ENCODE data around the gene SLC2A5.

Gene SLC2A5

DNA sequence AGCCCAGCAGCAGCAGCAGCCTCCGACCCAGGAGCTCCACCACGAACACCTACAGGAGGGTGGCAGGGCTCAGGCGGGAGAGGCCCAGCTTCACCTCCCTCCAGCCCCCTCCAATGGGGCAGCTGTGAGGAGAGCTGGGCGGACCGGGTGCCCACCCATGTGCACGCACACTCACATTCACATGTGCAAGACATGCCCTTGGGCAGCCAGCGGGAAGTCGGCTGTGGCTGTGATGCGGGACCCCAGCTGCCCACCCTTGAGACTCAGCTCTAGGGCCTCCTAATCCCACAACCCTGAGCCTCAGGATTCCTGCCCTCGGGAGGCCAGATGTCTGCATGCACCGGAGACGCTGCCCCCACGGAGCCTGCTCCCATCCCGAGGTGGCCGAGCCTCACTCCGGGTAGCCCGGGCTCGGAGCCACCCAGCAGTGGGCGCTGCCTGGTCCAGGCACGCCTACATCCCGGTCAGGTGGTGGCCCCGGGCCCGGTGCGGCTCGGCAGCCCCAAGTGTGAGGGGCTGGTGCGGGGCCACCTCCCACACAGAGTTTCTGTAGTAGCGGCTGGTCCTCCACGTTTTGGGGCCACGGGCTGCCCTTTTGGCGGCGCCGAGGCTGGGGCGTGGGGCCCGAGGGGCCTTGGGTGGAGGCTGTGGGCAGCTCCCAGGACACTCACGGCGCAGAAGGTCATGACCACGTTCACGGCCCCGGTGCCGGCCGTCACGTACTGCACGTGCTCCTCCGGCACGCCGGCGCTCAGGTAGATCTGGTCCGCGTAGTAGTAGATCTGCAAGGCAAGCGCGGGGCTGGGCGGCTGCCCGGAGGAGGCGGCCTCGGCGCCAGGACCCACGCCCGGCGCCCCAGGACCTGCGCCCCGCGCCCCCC, 30.3 kb downstream of the SLC2A5 start:
- H3K4me3 ChIP-seq (ENCODE audit: low read length), result no peak overlapping the region
- no peaks in the 10 kb centered on the region for H4K20me1 ChIP-seq (ENCODE audit: insufficient read depth, low read length)
- no peaks in the 10 kb centered on the region for H3K27me3 ChIP-seq (ENCODE audit: low read depth, low read length)
- H3K79me2 ChIP-seq (ENCODE audit: low read length), result no peaks in the 10 kb centered on the region
- peaks cover 15% of the 10 kb centered on the region for H3K4me1 ChIP-seq (ENCODE audit: low read length)
- no peak overlapping the region for H3K4me2 ChIP-seq (ENCODE audit: low read length)
- H3K9ac ChIP-seq (ENCODE audit: low read length), result no peak overlapping the region
- no peak for TF ChIP-seq EZH2phosphoT487 (IDR thresholded peaks at IDR 0.05; ENCODE audit: low read depth)
- TF ChIP-seq, protein P1, sequence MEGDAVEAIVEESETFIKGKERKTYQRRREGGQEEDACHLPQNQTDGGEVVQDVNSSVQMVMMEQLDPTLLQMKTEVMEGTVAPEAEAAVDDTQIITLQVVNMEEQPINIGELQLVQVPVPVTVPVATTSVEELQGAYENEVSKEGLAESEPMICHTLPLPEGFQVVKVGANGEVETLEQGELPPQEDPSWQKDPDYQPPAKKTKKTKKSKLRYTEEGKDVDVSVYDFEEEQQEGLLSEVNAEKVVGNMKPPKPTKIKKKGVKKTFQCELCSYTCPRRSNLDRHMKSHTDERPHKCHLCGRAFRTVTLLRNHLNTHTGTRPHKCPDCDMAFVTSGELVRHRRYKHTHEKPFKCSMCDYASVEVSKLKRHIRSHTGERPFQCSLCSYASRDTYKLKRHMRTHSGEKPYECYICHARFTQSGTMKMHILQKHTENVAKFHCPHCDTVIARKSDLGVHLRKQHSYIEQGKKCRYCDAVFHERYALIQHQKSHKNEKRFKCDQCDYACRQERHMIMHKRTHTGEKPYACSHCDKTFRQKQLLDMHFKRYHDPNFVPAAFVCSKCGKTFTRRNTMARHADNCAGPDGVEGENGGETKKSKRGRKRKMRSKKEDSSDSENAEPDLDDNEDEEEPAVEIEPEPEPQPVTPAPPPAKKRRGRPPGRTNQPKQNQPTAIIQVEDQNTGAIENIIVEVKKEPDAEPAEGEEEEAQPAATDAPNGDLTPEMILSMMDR (IDR thresholded peaks at IDR 0.05; ENCODE audit: low read depth, low read length), result no peak
- no peaks in the 10 kb centered on the region for H3K36me3 ChIP-seq (replicated peaks; ENCODE audit: low read depth, low read length)
- H3K27ac ChIP-seq (ENCODE audit: low read length), result no peak overlapping the region
- H3K9me3 ChIP-seq (ENCODE audit: insufficient read depth, low read length), result no peaks in the 10 kb centered on the region
- H2AFZ ChIP-seq (ENCODE audit: low read depth, low read length), result no peak overlapping the region

DNA sequence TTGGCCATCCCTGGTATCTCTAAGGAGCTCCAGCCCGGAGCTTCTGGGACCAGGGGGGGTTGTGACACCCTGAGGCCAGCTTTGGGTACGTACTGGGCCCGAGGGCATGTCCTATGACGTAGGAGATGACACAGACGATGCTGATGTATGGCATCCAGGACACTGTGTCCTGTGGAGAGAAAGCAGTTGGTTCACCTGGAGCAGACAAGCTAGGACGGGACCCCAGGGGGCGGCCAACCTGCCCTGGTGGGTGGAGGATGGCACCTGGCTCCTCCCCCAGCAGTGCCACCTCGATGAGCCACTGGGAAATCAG, 31.1 kb downstream of the SLC2A5 start:
- H3K27ac ChIP-seq (ENCODE audit: low read length), result no peak overlapping the region
- H3K36me3 ChIP-seq (replicated peaks; ENCODE audit: low read depth, low read length), result no peaks in the 10 kb centered on the region
- no peak overlapping the region for H2AFZ ChIP-seq (ENCODE audit: low read depth, low read length)
- no peaks in the 10 kb centered on the region for H3K27me3 ChIP-seq (ENCODE audit: low read depth, low read length)
- peaks cover 15% of the 10 kb centered on the region for H3K4me1 ChIP-seq (ENCODE audit: low read length)
- no peaks in the 10 kb centered on the region for H3K9me3 ChIP-seq (ENCODE audit: insufficient read depth, low read length)
- H3K79me2 ChIP-seq (ENCODE audit: low read length), result no peaks in the 10 kb centered on the region
- no peak overlapping the region for H3K9ac ChIP-seq (ENCODE audit: low read length)
- TF ChIP-seq EZH2phosphoT487 (IDR thresholded peaks at IDR 0.05; ENCODE audit: low read depth), result no peak
- TF ChIP-seq, protein P1 (IDR thresholded peaks at IDR 0.05; ENCODE audit: low read depth, low read length), result no peak
- H4K20me1 ChIP-seq (ENCODE audit: insufficient read depth, low read length), result no peaks in the 10 kb centered on the region
- no peak overlapping the region for H3K4me2 ChIP-seq (ENCODE audit: low read length)
- no peak overlapping the region for H3K4me3 ChIP-seq (ENCODE audit: low read length)

DNA sequence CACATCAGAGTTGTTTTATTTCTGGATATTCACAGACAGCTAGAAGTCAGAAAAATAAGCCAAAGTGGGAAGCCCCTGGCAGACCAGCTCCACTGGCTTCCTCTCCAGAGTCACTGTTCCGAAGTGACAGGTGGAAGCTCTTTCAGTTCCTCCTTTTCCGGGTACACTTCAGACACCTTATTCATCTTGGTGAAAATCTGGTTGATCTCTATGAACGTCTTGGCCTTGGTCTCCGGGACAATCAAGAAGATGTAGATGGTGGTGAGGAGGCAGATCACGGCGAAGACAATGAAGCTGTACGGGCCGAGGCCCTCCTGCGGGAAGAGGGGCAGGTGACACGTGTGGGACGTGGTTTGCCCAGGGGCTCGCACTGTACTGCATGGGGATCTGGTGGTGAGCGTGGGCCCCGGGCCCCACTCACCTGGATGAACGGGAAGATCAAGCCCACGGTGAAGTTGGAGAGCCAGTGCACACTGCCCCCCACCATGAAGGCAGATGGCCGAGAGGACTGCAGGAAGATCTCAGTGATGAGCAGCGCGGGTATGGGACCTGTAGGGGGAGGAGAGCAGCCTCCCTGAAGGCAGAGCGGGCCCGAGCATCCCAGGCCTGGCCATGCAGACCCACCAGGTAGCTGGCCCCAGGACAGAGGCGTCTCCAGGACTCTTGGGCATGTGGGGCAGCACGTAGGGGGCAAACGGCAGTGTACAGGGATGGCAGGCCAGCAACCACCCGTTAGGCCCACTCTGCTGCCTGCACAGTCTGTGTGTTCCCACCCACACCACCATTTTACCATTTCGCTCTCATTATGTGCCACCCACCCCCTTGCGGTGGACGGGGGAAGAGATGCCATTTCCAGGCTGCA, 31.7 kb downstream of the SLC2A5 start:
- Histone ChIP-seq H3K4me2 (ENCODE audit: low read length) (peak overlapping the region; percentile 60), H3K4me3 (ENCODE audit: low read length) (0 out of 2 replicates have a peak overlapping the region, but pooled peaks have one; percentile 28), H3K27me3 (ENCODE audit: low read depth, low read length) (no peaks in the 10 kb centered on the region), H3K27ac (ENCODE audit: low read length) (no peak overlapping the region), H2AFZ (ENCODE audit: low read depth, low read length) (no peak overlapping the region), H3K9me3 (ENCODE audit: insufficient read depth, low read length) (no peaks in the 10 kb centered on the region), H4K20me1 (ENCODE audit: insufficient read depth, low read length) (no peaks in the 10 kb centered on the region), H3K4me1 (ENCODE audit: low read length) (peaks cover 15% of the 10 kb centered on the region), H3K79me2 (ENCODE audit: low read length) (no peaks in the 10 kb centered on the region), H3K9ac (ENCODE audit: low read length) (no peak overlapping the region), H3K36me3 (replicated peaks; ENCODE audit: low read depth, low read length) (no peaks in the 10 kb centered on the region)
- TF ChIP-seq, protein P1 (IDR thresholded peaks at IDR 0.05; ENCODE audit: low read depth, low read length), result no peak
- no peak for TF ChIP-seq EZH2phosphoT487 (IDR thresholded peaks at IDR 0.05; ENCODE audit: low read depth)

DNA sequence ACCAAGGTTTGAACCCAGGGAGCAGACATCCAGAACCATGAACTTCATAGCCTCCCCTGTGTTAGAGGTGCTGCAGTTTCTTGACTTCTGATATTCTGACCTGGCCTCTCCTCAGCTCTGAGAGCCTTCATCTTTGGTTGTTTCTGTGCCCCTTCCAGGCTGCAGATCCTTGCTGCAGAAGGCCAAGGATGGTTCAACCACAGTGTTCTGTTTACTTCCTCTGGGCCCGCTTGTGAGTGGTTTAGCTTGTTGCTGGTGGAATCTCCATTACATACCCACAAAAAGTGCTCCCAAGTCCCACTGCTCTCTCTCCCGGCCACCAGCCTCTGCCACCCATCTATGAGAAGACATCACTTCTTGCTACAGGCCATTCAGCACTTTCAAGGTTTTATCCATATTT, 34.2 kb downstream of the SLC2A5 start:
- no peaks in the 10 kb centered on the region for H3K36me3 ChIP-seq (replicated peaks; ENCODE audit: low read depth, low read length)
- H3K9me3 ChIP-seq (ENCODE audit: insufficient read depth, low read length), result no peaks in the 10 kb centered on the region
- H4K20me1 ChIP-seq (ENCODE audit: insufficient read depth, low read length), result no peaks in the 10 kb centered on the region

More for the DNA sequence above, 34.2 kb downstream of the SLC2A5 start:
- no peak overlapping the region for H2AFZ ChIP-seq (ENCODE audit: low read depth, low read length)
- H3K4me3 ChIP-seq (ENCODE audit: low read length), result no peak overlapping the region
- no peak overlapping the region for H3K4me2 ChIP-seq (ENCODE audit: low read length)
- H3K79me2 ChIP-seq (ENCODE audit: low read length), result no peaks in the 10 kb centered on the region
- H3K9ac ChIP-seq (ENCODE audit: low read length), result no peak overlapping the region
- TF ChIP-seq EZH2phosphoT487 (IDR thresholded peaks at IDR 0.05; ENCODE audit: low read depth), result no peak
- TF ChIP-seq, protein P1 (IDR thresholded peaks at IDR 0.05; ENCODE audit: low read depth, low read length), result no peak
- H3K4me1 ChIP-seq (ENCODE audit: low read length), result peaks cover 15% of the 10 kb centered on the region
- H3K27ac ChIP-seq (ENCODE audit: low read length), result no peak overlapping the region
- H3K27me3 ChIP-seq (ENCODE audit: low read depth, low read length), result no peaks in the 10 kb centered on the region; the same call in 1 of the 2 replicates

Data from OCI-LY3 (cell line).